ENCODE results near the gene AGTRAP. TPM values are rescaled to one million over a fixed set of nuclear protein-coding genes. Genes with fewer than 3 reads are reported as not detected.
A peak's percentile ranks its signal among the peaks of the same experiment; 100 is the strongest.

Gene AGTRAP
- total and polyA plus RNA-seq, 9 of the 15 experiments (the other 6 are each of a cell fraction or from before 2014, with no cell fraction given) = 26.8 to 105 (median 57.5) TPM

- TF ChIP-seq ATF2 (CRISPR knock-in tag; IDR thresholded peaks at IDR 0.05) = no peak
- no peak for TF ChIP-seq BDP1 (IDR thresholded peaks at IDR 0.05; ENCODE audit: insufficient read depth, insufficient read length)
- TF ChIP-seq NELFE (IDR thresholded peaks at IDR 0.05; ENCODE audit: insufficient read depth, insufficient read length) = no peak
- TF ChIP-seq PHB2 (IDR thresholded peaks at IDR 0.05; ENCODE audit: low read depth) = no peak; the same call in none of the 2 replicates
- peak in 1 of 2 experiments; percentile 85; a peak in 3 of 4 replicates for TF ChIP-seq TEAD1 (CRISPR knock-in tag; IDR thresholded peaks at IDR 0.05)
- TF ChIP-seq TAF15 (IDR thresholded peaks at IDR 0.05; ENCODE audit: low read depth, low read length) = no peak
- peak; percentile 41; the same call in 1 of the 2 replicates for TF ChIP-seq POLR2G (IDR thresholded peaks at IDR 0.05; ENCODE audit: low read depth, low read length)
- TF ChIP-seq ZNF444 (CRISPR knock-in tag; IDR thresholded peaks at IDR 0.05) = no peak
- peak in 1 of 2 experiments; percentile 40 for TF ChIP-seq AFF1 (IDR thresholded peaks at IDR 0.05; ENCODE audit: low read depth in 1 of 2, partially characterized antibody in 2 of 2)
- no peak; the same call in 1 of the 2 replicates for TF ChIP-seq CREB3L1 (IDR thresholded peaks at IDR 0.05; ENCODE audit: borderline replicate concordance, low read depth)
- peak; percentile 95 for TF ChIP-seq DPF2 (IDR thresholded peaks at IDR 0.05)
- no peak for TF ChIP-seq ZNF143 (CRISPR knock-in tag; IDR thresholded peaks at IDR 0.05)
- TF ChIP-seq RFX5 (IDR thresholded peaks at IDR 0.05; ENCODE audit: low read depth, low read length) = no peak
- no peak for TF ChIP-seq HIVEP1 (CRISPR knock-in tag; IDR thresholded peaks at IDR 0.05)
- TF ChIP-seq GABPB1 (CRISPR knock-in tag; IDR thresholded peaks at IDR 0.05) = peak; percentile 35
Observed at GRCh38 chr1:11797525-11798216, 61.7 kb downstream of the AGTRAP start (continued).
